Breast epithelium (tissue), 4 donors: Measurements from ENCODE around the gene TCF7L1. TPM values are rescaled to one million over a fixed set of nuclear protein-coding genes. Genes with fewer than 3 reads are reported as not detected.

Experiments
- DNase-seq, 2 donors: peaks; one replicate each; pipeline ENCODE4 v3.0.0-alpha.2; 2019; ENCODE audit warnings: low spot score in 2 of 2
- H3K27ac ChIP-seq, 2 donors: fragments of 200-600 bp; sonication (generic) in 1 of 2; one replicate each; pipeline ENCODE4 v1.5.1; 2016 to 2019; ENCODE audit warnings: mild to moderate bottlenecking in 1 of 2
- H3K27me3 ChIP-seq, 2 donors: fragments of 200-600 bp; sonication (generic) in 1 of 2; one replicate each; pipeline versions ENCODE4 v1.5.1 to v1.6.0; 2017 to 2019; ENCODE audit warnings: control low read depth in 1 of 2, mild to moderate bottlenecking in 1 of 2
- H3K36me3 ChIP-seq: fragments of 200-600 bp; one replicate; pipeline ENCODE4 v1.5.1; 2019
- H3K4me1 ChIP-seq, 2 donors: fragments of 200-600 bp; sonication (generic); one replicate each; pipeline ENCODE4 v1.5.1; 2016 to 2019; ENCODE audit warnings: control low read depth in 1 of 2
- H3K4me3 ChIP-seq, 3 donors: fragments of 200-600 bp; sonication (generic); 1 replicate in 2 of 3; 2 replicates in 1 of 3; pipeline ENCODE4 v1.5.1; 2016 to 2019; ENCODE audit warnings: mild to moderate bottlenecking in 3 of 3, moderate library complexity in 2 of 3
- H3K9me3 ChIP-seq, 2 donors: fragments of 200-600 bp; sonication (generic) in 1 of 2; one replicate each; pipeline ENCODE4 v1.5.1; 2016 to 2019; ENCODE audit warnings: control low read depth in 1 of 2
- POLR2A ChIP-seq: fragments of 450-650 bp; IDR thresholded peaks from one replicate; pipeline ENCODE4 v1.6.1; 2016; ENCODE audit warnings: antibody characterized with exemption, mild to moderate bottlenecking, moderate library complexity
- POLR2AphosphoS5 ChIP-seq, 3 donors: sonication (generic); formaldehyde crosslinking; IDR thresholded peaks; one replicate each; pipeline ENCODE4 v1.6.1; 2017; ENCODE audit warnings: antibody characterized with exemption in 3 of 3
- intact Hi-C: fragments of 100-400 bp; cut with DNase I; formaldehyde crosslinking; loops from one replicate; pipeline ENCODE4 v1.15.1; 2023; ENCODE audit warnings: low total_unique reads
- total RNA-seq, 3 donors: library from RNA; depleted of rRNA; stranded (reverse); fragments of >200 nt; gene quantifications; one replicate each; pipeline ENCODE4 v1.1.0, GENCODE V29; 2016
- TF ChIP-seq, protein P1 (sequence below), 3 donors: fragments of 450-650 bp; IDR thresholded peaks; one replicate each; pipeline ENCODE4 v1.5.1; 2016 to 2017; ENCODE audit warnings: antibody characterized with exemption in 3 of 3, mild to moderate bottlenecking in 3 of 3, moderate library complexity in 3 of 3

Gene TCF7L1
- total RNA-seq, 3 donors from 2014 or later = 3.4 to 6.9 (median 5.9) TPM

DNA sequence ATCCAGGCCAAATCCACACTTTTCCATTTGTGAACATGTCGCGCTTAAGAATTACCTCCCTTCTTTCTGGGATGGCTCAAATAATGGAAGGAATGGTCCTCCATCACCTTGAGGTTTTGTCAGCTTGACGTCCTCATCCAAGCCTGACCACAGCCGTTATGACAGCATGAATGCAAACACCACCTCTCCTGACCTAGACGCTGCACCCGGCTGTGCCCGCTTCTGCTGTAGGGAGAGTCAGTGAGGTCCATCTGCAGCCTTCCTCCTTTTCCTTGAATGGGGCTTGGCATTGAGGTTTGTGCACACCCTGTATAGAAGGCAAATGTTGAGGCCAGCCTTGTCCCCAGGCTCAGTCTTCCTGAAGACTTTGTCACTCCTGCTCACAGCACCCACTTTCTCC lies 109.1 kb downstream of the TCF7L1 start:
- H3K27me3 ChIP-seq = no peaks in the 10 kb centered on the region
- no peak for DNase-seq
- intact Hi-C loops = no loop called here
- no peaks in the 10 kb centered on the region for H3K9me3 ChIP-seq
- peaks cover 4 to 7% of the 10 kb centered on the region in 2 donors for H3K4me1 ChIP-seq
- no peak overlapping the region for H3K4me3 ChIP-seq
- no peak overlapping the region for H3K27ac ChIP-seq
- H3K36me3 ChIP-seq = no peaks in the 10 kb centered on the region
- TF ChIP-seq, protein P1, sequence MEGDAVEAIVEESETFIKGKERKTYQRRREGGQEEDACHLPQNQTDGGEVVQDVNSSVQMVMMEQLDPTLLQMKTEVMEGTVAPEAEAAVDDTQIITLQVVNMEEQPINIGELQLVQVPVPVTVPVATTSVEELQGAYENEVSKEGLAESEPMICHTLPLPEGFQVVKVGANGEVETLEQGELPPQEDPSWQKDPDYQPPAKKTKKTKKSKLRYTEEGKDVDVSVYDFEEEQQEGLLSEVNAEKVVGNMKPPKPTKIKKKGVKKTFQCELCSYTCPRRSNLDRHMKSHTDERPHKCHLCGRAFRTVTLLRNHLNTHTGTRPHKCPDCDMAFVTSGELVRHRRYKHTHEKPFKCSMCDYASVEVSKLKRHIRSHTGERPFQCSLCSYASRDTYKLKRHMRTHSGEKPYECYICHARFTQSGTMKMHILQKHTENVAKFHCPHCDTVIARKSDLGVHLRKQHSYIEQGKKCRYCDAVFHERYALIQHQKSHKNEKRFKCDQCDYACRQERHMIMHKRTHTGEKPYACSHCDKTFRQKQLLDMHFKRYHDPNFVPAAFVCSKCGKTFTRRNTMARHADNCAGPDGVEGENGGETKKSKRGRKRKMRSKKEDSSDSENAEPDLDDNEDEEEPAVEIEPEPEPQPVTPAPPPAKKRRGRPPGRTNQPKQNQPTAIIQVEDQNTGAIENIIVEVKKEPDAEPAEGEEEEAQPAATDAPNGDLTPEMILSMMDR (IDR thresholded peaks at IDR 0.05) = no peak
- TF ChIP-seq POLR2AphosphoS5 (IDR thresholded peaks at IDR 0.05) (no peak), POLR2A (no peak)

DNA sequence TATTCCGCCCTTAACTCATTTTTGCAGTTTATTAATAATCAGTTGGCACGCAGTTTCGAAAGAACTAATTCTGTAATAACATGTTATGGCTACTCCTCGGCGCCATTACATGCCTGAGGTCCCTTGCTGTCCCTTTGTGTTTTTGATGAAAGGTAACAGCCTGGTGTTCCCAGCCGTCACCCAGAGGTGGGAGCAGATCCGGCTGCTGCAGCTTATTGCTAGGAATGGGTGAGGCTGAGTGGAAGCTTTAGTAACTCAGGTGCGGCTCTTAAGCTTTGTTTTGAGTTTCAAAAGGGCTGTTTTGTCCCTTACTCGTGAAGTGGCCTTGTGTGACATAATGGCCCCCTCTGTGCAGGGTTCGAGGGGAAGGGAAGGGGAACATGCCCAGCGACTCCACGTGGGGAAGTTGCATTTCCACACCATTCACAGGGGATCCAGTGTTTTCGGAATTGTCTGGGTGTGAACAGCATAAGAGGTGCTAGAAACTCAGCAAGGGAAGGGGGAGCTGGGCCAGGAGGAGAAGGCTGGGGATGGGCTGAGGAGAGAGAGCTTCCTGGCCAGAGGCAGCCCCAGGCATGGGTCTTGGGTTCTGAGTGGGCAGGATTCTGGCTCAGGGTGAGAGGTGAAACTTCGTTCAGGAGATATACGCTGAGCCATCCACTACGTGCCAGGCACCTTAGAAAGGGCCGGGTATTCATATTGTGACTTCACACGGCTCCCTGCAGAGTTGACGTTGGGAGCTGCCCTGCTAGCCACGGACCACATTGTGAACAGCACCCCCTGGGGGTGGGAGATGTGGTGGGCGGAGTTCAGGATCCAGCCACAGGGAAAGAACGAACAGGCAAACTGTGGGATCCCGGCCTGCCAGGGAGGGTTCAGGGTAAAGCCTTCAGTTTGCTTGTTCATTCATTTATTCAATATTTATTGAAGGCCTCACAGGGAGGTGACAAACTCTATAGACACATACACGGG lies 110.2 kb downstream of the TCF7L1 start:
- Histone ChIP-seq H3K4me3 (no peak overlapping the region), H3K27ac (no peak overlapping the region), H3K4me1 (peaks cover 4 to 10% of the 10 kb centered on the region in 2 donors), H3K27me3 (no peaks in the 10 kb centered on the region), H3K9me3 (no peaks in the 10 kb centered on the region), H3K36me3 (no peaks in the 10 kb centered on the region)
- DNase-seq = peak in 1 of 2 donors; percentile 60
- no peak for TF ChIP-seq POLR2A
- TF ChIP-seq, protein P1 (IDR thresholded peaks at IDR 0.05) = peak in 1 of 3 donors; percentile 22
- intact Hi-C loops = no loop called here

DNA sequence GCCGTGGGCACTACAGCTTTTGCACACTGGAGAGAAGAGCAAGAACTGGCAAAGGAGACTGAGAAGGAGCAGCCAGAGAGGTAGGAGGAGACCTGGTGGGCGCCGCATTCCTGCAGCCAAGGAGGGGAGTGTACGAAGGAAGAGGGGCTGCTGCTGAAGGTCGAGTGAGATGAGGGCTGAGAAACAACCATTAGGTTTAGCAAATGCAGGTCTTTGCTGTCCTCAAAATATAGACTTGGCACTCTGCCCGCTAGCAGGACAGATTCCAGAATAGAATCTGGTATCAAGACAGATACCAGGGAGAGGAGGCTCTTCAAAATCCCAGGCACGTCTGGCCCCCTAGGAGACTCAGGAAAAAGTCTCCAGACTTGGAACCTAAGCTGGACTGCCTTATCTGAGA lies 111.6 kb downstream of the TCF7L1 start:
- no peak overlapping the region for H3K4me3 ChIP-seq
- no peaks in the 10 kb centered on the region for H3K36me3 ChIP-seq
- H3K27ac ChIP-seq = peak overlapping the region in 1 of 2 donors; percentile 20
- no peaks in the 10 kb centered on the region for H3K9me3 ChIP-seq
- H3K4me1 ChIP-seq = peaks cover 10 to 22% of the 10 kb centered on the region in 2 donors
- no peaks in the 10 kb centered on the region for H3K27me3 ChIP-seq
- TF ChIP-seq, protein P1 (IDR thresholded peaks at IDR 0.05) = no peak
- TF ChIP-seq POLR2A (no peak), POLR2AphosphoS5 (IDR thresholded peaks at IDR 0.05) (no peak)
- intact Hi-C loops = no loop called here
- DNase-seq = peak in 1 of 2 donors; percentile 30

DNA sequence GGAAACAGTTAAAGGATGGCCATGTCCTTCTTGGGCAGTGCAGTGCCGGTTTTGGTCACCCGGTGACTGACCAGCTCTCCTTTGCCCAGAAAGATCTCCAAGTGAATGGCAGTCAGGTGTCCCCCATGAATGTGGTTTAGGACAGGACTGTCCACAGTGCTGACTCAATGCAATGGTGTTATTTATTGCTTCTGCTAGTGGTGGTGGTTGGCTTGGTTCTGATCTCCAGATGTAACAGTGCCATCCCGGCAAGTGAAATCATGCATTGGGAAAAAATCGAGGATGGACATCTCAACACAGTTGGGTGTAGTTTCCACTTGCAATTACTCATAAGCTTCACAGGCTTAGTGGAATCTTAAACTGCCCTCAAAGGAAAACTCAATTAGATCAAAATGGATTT lies 112.7 kb downstream of the TCF7L1 start:
- no peak for TF ChIP-seq POLR2A
- no peak for TF ChIP-seq POLR2AphosphoS5 (IDR thresholded peaks at IDR 0.05)
- TF ChIP-seq, protein P1 (IDR thresholded peaks at IDR 0.05) = no peak
- Histone ChIP-seq H3K4me1 (peaks cover 10 to 22% of the 10 kb centered on the region in 2 donors), H3K27ac (peak overlapping the region in 1 of 2 donors; percentile 30), H3K9me3 (no peaks in the 10 kb centered on the region), H3K27me3 (no peaks in the 10 kb centered on the region), H3K4me3 (no peak overlapping the region), H3K36me3 (no peaks in the 10 kb centered on the region)
- intact Hi-C loops = no loop called here
- DNase-seq = peak in 1 of 2 donors; percentile 22

DNA sequence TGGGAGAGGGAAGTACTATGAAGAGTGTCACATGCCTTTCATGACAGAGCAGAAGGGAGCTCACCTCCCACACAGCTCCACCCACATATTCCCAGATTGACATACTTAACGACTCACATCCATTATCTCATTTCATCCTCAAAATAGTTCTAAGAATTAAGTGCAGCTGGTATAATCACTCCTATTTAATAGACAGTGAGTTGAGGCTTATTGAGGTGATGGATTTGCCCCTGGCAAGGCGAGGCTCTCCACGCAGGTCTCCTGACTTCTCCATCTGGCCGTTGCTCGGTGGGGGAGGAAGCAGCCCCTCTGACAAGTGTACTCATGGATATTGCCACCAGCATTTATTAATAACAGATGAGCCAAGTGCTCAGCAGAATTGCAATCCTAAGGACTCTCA lies 113.2 kb downstream of the TCF7L1 start:
- H3K27me3 ChIP-seq = no peaks in the 10 kb centered on the region
- TF ChIP-seq POLR2A = no peak
- no peak for TF ChIP-seq POLR2AphosphoS5 (IDR thresholded peaks at IDR 0.05)
- TF ChIP-seq, protein P1 (IDR thresholded peaks at IDR 0.05) = no peak
- H3K4me3 ChIP-seq = no peak overlapping the region
- H3K36me3 ChIP-seq = no peaks in the 10 kb centered on the region
- peak overlapping the region in 1 of 2 donors; percentile 56 for H3K27ac ChIP-seq
- H3K9me3 ChIP-seq = no peaks in the 10 kb centered on the region
- DNase-seq = no peak
- peaks cover 10 to 22% of the 10 kb centered on the region in 2 donors for H3K4me1 ChIP-seq
- intact Hi-C loops = no loop called here
